Measurements from ENCODE around the gene NCKAP5. TPM values are rescaled to one million over a fixed set of nuclear protein-coding genes. Genes with fewer than 3 reads are reported as not detected.

NCKAP5 gene
- total RNA-seq, 3 donors from 2014 or later, result 1.9 to 6.3 (median 2.3) TPM

GRCh38 chr2:132747046-132747445 is 821.2 kb downstream of the NCKAP5 start:
- Histone ChIP-seq H3K36me3 (ENCODE audit: low read depth) (no peaks in the 10 kb centered on the region), H3K4me1 (ENCODE audit: low read depth) (no peaks in the 10 kb centered on the region), H3K9me3 (no peaks in the 10 kb centered on the region), H3K4me3 (no peak overlapping the region)
- TF ChIP-seq CTCF (IDR thresholded peaks at IDR 0.05), result no peak
- intact Hi-C loops (cut with DNase I, micrococcal nuclease), result no loop called here
- DNase-seq (no peak), ATAC-seq (no peak)

- Histone ChIP-seq H3K36me3 (ENCODE audit: low read depth) (no peaks in the 10 kb centered on the region), H3K4me3 (no peak overlapping the region), H3K4me1 (ENCODE audit: low read depth) (no peaks in the 10 kb centered on the region), H3K9me3 (no peaks in the 10 kb centered on the region)
- intact Hi-C loops (cut with DNase I, micrococcal nuclease), result no loop called here
- no peak for TF ChIP-seq CTCF (IDR thresholded peaks at IDR 0.05)
- DNase-seq (no peak), ATAC-seq (no peak)
Observed at GRCh38 chr2:132741754-132742153, 826.5 kb downstream of the NCKAP5 start.

- intact Hi-C loops (cut with DNase I, micrococcal nuclease), result no loop called here
- DNase-seq (no peak), ATAC-seq (no peak)
- H3K4me1 ChIP-seq (ENCODE audit: low read depth), result no peaks in the 10 kb centered on the region
- no peaks in the 10 kb centered on the region for H3K9me3 ChIP-seq
- H3K36me3 ChIP-seq (ENCODE audit: low read depth), result no peaks in the 10 kb centered on the region
- TF ChIP-seq CTCF (IDR thresholded peaks at IDR 0.05), result no peak
- H3K4me3 ChIP-seq, result no peak overlapping the region
Observed at GRCh38 chr2:132740081-132740720, 828.1 kb downstream of the NCKAP5 start.

GRCh38 chr2:132738223-132738622 is 830.0 kb downstream of the NCKAP5 start:
- intact Hi-C loops (cut with DNase I, micrococcal nuclease), result no loop called here

GRCh38 chr2:132736059-132736458 is 832.2 kb downstream of the NCKAP5 start:
- intact Hi-C loops (cut with DNase I, micrococcal nuclease), result no loop called here
- TF ChIP-seq CTCF (IDR thresholded peaks at IDR 0.05), result no peak
- H3K9me3 ChIP-seq, result no peaks in the 10 kb centered on the region
- H3K4me3 ChIP-seq, result no peak overlapping the region
- no peaks in the 10 kb centered on the region for H3K36me3 ChIP-seq (ENCODE audit: low read depth)
- DNase-seq (no peak), ATAC-seq (no peak)
- H3K4me1 ChIP-seq (ENCODE audit: low read depth), result no peaks in the 10 kb centered on the region

More at GRCh38 chr2:132738223-132738622, 830.0 kb downstream of the NCKAP5 start:
- Histone ChIP-seq H3K4me3 (no peak overlapping the region), H3K4me1 (ENCODE audit: low read depth) (no peaks in the 10 kb centered on the region), H3K9me3 (no peaks in the 10 kb centered on the region), H3K36me3 (ENCODE audit: low read depth) (no peaks in the 10 kb centered on the region)
- DNase-seq (no peak), ATAC-seq (no peak)
- no peak for TF ChIP-seq CTCF (IDR thresholded peaks at IDR 0.05)

- intact Hi-C loops (cut with DNase I, micrococcal nuclease), result no loop called here
- no peak for DNase-seq
- Histone ChIP-seq H3K4me3 (no peak overlapping the region), H3K36me3 (ENCODE audit: low read depth) (no peaks in the 10 kb centered on the region), H3K4me1 (ENCODE audit: low read depth) (no peaks in the 10 kb centered on the region), H3K9me3 (no peaks in the 10 kb centered on the region)
- TF ChIP-seq CTCF (IDR thresholded peaks at IDR 0.05), result no peak
- ATAC-seq, result no peak
Observed at GRCh38 chr2:132734961-132735360, 833.3 kb downstream of the NCKAP5 start.
